EH (cell line): Measurements from ENCODE around the gene HLF.
A peak's percentile ranks its signal among the peaks of the same experiment; 100 is the strongest.

Source experiments
- DNase-seq: peaks from one replicate; pipeline ENCODE4 v3.0.0-alpha.2; 2015; ENCODE audit warnings: low read depth

HLF gene

GRCh38 chr17:55332296-55333041 is 67.7 kb downstream of the HLF start:
- no peak for DNase-seq

DNA sequence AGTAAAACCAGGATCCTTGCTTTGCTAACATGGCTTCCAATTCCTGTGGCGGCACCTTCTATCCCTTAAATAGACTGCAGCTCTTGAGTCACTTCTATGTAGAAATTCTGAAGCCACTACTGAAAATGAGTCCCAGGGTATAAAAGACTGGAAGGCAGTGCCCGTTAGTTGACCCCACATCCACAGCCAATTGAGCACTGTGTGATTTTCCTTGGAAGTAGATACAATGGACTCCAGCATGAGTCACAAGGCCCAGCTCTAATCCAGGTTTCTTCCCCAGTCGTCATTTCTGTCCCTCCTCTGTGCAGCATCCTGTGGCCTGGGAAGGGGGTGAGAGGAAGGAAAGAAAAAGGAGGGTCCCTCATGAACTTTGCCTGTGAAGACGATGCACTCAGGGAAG is 69.5 kb downstream of the HLF start:
- DNase-seq, result peak; percentile 61

- no peak for DNase-seq
These were observed 70.3 kb downstream of the HLF start for GRCh38 chr17:55334881-55335540.

DNA sequence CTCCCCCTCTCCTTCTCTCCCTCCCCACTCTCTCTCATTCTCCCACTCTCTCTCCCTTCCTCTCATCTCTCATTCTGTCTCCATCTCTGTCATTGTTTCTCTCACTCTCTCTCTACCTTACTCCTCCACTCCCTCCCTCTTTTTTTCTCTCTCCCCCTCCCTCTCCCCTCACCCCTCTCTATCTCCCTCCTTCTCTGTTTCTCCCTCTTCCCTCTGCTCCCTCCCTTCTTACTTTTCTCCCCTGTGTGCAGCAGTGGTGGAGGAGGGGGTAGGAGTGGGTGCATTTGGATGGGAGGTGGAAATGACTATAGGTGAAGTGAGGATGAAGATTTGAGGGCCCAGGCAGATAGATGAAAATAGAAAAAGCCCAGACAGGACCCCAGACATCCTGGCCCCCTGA is 70.9 kb downstream of the HLF start:
- DNase-seq, result no peak

- no peak for DNase-seq
These were observed 71.7 kb downstream of the HLF start for GRCh38 chr17:55336426-55336825.

GRCh38 chr17:55340176-55340575 is 75.4 kb downstream of the HLF start:
- no peak for DNase-seq

DNA sequence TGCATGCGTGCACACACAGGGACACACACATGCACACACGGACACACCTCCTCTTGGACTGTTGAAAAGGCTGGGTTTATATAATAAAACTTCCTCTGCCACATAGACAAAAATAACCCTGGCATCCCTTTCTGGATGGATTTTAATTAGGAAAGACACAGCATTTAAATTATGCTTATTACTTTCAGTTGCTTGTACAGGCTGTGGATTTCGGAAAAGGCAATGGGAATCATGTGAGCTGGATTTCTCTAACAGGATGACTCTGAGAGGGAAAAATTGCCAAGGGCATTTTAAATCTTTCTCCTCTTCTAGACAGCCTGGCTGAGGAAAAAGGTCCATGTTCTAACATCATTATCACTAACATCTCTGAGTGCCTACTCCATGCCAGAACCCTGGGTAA is 75.9 kb downstream of the HLF start:
- no peak for DNase-seq

- DNase-seq, result no peak
These were observed 76.7 kb downstream of the HLF start for GRCh38 chr17:55341432-55341831.

GRCh38 chr17:55342800-55343585 is 78.2 kb downstream of the HLF start:
- DNase-seq, result no peak

DNA sequence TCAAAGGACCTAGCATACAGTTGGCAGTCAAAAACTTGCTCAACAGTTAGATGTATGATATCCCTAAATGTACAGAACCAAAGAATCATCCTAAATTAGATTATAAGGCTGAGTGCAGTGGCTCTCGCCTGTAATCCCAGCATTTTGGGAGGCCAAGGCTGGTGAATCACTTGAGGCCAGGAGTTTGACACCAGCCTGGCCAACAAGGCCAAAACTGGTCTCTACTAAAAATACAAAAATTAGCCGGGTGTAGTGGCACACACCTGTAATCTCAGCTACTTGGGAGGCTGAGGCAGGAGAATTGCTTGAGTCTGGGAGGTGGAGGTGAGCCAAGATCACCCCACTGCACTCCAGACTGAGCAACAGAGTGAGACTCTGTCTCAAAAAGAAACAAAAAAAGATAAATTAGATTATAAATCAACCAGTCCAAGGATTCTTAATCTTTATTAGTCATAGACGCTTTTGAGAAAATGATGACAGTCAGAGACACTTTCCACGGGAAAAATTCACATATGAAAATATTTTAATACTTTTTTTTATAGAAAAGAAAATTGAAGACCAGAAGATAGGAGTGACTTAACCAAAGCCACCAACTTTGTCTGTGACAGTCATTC is 79.2 kb downstream of the HLF start:
- no peak for DNase-seq

DNA sequence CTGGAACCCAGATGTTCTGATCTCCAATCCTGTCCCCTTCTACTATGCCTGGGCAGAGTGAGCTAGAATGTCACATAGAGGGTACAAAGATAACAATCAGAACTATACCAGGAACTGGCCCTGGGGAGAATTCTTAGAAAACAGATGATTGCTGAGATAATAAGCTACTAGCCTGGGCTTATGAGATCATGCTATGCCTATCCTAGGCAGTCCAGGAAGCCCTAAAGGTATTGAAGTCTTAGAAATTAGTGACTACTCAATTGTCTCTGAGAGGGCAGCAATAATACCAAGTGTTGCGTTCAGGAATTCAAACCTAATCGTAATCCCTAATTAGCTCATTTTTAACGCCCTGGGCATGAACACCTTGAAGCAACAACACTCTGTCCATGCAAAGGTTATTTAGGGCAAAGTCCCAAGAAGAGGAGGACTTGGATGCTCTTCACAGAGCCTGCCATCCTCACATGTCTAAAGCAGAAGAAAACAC is 79.8 kb downstream of the HLF start:
- DNase-seq, result no peak

GRCh38 chr17:55345132-55345531 is 80.4 kb downstream of the HLF start:
- no peak for DNase-seq

GRCh38 chr17:55346658-55347057 is 81.9 kb downstream of the HLF start:
- no peak for DNase-seq

DNA sequence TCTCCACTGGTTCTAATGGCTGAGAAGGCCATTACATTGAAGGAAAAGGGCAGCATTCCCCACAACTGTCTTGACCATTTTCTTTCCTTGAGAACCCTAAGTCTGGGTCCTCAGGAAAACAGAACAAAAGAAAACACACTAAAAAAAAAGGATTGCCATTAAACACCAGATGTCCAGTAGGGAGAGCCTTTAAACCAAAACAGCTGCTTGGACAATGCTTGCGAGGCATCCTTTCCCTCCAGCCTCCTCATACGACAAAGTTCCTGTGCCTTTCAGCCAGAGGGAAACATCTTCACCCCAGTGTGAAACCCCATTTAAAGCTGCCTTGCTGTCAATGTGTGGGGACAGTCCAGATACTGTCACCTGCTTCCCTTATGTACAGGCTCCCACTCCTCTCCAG is 82.6 kb downstream of the HLF start:
- DNase-seq, result no peak

GRCh38 chr17:55348749-55349354 is 84.1 kb downstream of the HLF start:
- peak; percentile 55 for DNase-seq

- DNase-seq, result no peak
These were observed 86.1 kb downstream of the HLF start for GRCh38 chr17:55350825-55351205.

DNA sequence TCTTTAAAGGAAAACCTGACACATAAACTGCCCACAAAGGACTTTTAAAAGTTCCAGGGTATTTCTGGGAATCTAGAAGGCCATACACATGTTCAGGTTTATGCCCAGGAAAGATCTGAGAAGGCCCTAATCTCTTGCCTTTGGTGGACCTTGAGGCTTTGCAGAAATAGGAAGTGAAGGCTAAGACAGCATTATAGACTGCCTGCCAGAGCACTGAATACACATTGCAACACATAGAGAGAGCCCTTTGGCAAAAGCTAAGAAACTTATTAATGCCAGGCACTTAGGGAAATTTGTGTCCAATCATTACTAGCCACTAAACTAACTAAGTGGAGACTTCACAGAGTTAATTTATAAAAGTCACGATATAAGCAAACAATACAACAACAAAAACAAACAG is 86.5 kb downstream of the HLF start:
- DNase-seq, result no peak

DNA sequence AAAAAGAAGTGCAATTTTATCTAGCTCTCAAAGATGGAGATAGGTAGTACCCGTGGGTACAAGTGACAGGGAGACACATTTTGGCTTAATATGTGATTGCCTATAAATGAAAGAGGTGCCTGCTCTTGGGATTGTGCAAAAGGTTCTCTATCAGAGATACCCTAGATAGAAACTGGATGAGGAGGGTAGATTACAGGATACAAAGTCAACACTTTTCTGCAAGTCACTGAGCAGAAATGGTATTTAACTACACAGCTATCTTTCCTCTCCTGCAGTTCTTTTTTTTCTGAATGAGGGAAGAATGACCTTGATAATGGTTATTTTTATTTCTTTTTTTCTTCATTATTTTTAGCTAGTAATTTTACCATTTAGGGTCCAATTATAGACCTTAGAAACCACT is 89.2 kb downstream of the HLF start:
- no peak for DNase-seq

DNA sequence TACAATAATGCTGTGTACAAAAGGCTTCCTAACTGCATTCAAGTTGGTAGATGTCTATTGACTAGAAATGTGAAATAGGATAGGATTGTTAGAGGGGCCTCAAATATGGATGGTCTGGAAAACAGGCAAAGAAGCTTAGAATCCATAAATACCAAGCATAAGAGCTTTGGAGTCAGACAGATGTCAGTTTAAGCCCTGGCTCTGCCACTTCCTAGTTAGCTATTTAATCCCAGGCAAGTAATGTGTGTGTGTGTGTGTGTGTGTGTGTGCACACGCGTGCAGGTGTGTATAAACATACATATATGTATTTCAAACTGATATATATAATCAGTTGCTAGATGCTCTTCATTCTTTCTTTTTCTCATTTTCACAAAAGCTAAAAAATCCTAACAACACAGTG is 90.2 kb downstream of the HLF start:
- DNase-seq, result no peak

- DNase-seq, result peak; percentile 69
These were observed 91.9 kb downstream of the HLF start for GRCh38 chr17:55356434-55357328.

- DNase-seq, result no peak
These were observed 96.2 kb downstream of the HLF start for GRCh38 chr17:55360971-55361370.
